SJSA1 (cell line): Measurements from ENCODE around the gene IFI27L1. TPM values are rescaled to one million over a fixed set of nuclear protein-coding genes. Genes with fewer than 3 reads are reported as not detected.

Experiments used
- DNase-seq, 2 experiments: peaks; one replicate each; pipeline ENCODE4 v3.0.0-alpha.2; 2015 to 2020; ENCODE audit warnings: low spot score in 2 of 2, low read depth in 1 of 2
- H3K27ac ChIP-seq: fragments of 250-450 bp; sonication (Bioruptor Pico); 2 replicates; pipeline ENCODE4 v1.5.1; 2020; ENCODE audit warnings: mild to moderate bottlenecking, moderate library complexity
- H3K27me3 ChIP-seq: fragments of 250-450 bp; sonication (Bioruptor Pico); replicated peaks from 2 replicates; pipeline ENCODE4 v1.5.1; 2020; ENCODE audit warnings: mild to moderate bottlenecking, moderate library complexity
- H3K36me3 ChIP-seq: fragments of 250-450 bp; sonication (Bioruptor Pico); 2 replicates; pipeline ENCODE4 v1.5.1; 2020; ENCODE audit warnings: mild to moderate bottlenecking
- H3K4me1 ChIP-seq: fragments of 250-450 bp; sonication (Bioruptor Pico); replicated peaks from 2 replicates; pipeline ENCODE4 v1.6.1; 2021; ENCODE audit warnings: mild to moderate bottlenecking
- H3K4me3 ChIP-seq: fragments of 250-450 bp; sonication (Bioruptor Pico); 2 replicates; pipeline ENCODE4 v1.5.1; 2020; ENCODE audit warnings: mild to moderate bottlenecking
- H3K9me3 ChIP-seq: fragments of 250-450 bp; sonication (Bioruptor Pico); replicated peaks from 2 replicates; pipeline ENCODE4 v1.5.1; 2020; ENCODE audit warnings: mild to moderate bottlenecking
- total RNA-seq: library from RNA; depleted of rRNA; stranded (reverse); fragments of >200 nt; shearing (Covaris generic); gene quantifications from 2 replicates; pipeline ENCODE4 v1.2.3, GENCODE V29; 2014

Gene IFI27L1
- total RNA-seq, 1 experiment from 2014 or later: 23.3 TPM

- peak overlapping the region; percentile 51 for H3K4me3 ChIP-seq
- no peaks in the 10 kb centered on the region for H3K9me3 ChIP-seq
- peaks cover 3% of the 10 kb centered on the region for H3K36me3 ChIP-seq
- H3K27me3 ChIP-seq: no peaks in the 10 kb centered on the region
- no peaks in the 10 kb centered on the region for H3K4me1 ChIP-seq
- no peak overlapping the region; the same call in 1 of the 2 replicates for H3K27ac ChIP-seq
- peak in 1 of 2 experiments; percentile 41 for DNase-seq
These were observed 48.8 kb downstream of the IFI27L1 start for GRCh38 chr14:94129758-94130414.

DNA sequence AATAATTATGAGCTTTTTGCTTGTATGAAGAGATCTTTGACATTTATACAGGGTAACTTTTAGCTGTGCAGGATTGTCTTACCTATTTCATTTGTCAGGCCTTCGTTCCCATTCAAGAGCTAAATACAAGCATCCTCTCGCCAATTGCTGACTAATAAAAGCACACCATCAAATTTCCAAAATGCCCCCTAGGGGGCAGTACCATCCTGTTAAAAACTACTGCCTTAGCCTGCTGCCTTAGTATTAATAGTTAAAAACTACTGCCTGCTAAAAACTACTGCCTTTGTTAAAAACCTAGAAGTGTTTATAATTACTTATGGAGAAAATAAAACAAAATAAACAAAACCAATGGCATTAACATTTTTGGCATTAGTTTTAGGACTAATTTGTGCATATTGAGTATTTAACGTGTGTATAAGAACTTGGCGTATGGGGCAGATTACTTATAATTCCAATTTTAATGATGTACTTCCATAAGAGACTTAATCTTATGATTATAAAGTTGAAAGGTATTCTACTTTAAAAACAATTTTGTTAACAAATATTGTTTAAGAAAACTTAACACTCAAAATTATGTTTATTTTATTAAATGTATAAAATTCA is 51.3 kb downstream of the IFI27L1 start:
- H3K9me3 ChIP-seq: no peaks in the 10 kb centered on the region
- peak in 1 of 2 experiments; percentile 52 for DNase-seq
- H3K36me3 ChIP-seq: peaks cover 3% of the 10 kb centered on the region

DNA sequence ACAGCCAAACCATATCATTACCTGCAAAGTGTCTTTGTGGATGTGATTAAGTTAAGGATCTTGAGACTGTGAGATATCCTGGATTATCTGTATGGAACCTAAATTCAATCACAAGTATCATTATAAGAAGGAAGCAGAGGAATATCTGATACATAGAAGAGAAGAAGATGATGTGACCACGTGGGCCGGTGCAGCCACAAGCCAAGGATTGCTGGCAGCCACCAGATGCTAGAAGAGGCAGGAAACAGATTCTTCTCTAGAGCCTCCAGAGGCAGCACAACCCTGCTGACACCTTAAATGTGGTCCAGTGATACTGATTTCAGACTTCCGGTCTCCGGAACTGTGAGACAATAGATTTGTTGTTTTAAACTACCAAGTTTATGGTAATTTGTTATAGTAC is 54.4 kb downstream of the IFI27L1 start:
- Histone ChIP-seq H3K27ac (no peak overlapping the region), H3K27me3 (no peaks in the 10 kb centered on the region), H3K4me1 (no peaks in the 10 kb centered on the region)

More for the DNA sequence above, 51.3 kb downstream of the IFI27L1 start:
- H3K4me3 ChIP-seq: no peak overlapping the region
- H3K4me1 ChIP-seq: no peaks in the 10 kb centered on the region
- no peak overlapping the region for H3K27ac ChIP-seq
- H3K27me3 ChIP-seq: no peaks in the 10 kb centered on the region

DNA sequence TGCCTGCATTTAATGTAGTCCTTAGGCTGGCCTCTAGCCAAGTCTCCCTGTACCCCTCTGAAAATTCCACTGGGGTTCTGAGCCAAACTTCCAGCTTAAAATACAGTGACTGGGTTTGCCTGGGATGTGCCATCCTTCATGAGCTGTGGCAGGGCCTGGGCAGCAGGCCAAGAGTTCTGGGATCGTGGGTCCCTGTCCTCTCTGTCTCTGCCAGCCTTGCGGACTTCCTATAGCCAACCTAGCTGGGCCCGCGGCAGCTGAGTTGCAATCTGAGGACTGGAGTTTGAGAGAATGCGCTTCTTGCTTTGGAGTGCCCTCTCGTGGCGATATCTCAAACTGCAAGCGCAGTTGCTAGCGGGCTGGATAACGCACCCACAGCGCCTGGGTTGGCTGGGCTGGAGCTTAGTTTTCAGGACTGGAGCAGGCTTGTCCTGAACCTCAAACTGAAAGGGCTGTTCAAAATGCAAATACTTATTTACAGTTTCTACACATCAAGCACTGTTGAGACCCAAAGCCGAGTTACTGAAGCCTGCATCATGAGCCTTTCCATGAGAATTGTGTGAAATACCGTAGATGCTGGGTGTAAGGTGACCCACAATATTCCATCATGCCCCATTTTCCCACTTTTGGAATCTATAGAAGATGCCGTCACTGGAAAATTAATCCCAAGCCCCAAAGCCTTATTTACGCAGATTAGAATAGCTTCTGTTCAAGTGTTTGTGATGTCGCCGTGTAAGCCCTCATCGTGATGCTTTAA is 55.6 kb downstream of the IFI27L1 start:
- H3K27me3 ChIP-seq: no peaks in the 10 kb centered on the region
- H3K36me3 ChIP-seq: no peaks in the 10 kb centered on the region
- H3K4me3 ChIP-seq: no peak overlapping the region
- H3K27ac ChIP-seq: no peak overlapping the region
- DNase-seq: peak; percentile 55 to 80
- no peaks in the 10 kb centered on the region for H3K9me3 ChIP-seq
- H3K4me1 ChIP-seq: no peaks in the 10 kb centered on the region

More for the DNA sequence above, 54.4 kb downstream of the IFI27L1 start:
- no peaks in the 10 kb centered on the region for H3K9me3 ChIP-seq
- H3K36me3 ChIP-seq: no peaks in the 10 kb centered on the region
- no peak for DNase-seq
- H3K4me3 ChIP-seq: no peak overlapping the region

DNA sequence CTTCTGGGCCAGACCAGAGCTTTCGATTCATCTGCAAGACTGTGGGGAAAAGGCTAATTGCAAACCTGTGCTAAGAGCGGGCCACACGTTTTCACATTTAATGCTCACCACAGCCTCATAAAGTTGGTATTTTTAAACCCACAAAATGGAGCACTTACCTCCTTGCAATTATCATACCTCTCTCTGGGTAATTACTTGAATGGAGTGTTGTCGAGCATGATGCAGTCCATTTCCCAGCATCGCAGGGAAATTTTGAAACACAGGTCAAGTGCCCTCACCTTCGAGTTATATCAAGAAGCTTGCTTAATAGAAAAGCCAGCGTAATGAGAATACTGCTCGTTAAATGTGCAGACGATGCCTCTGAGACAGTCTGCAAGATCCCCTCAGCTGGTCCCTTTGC is 57.1 kb downstream of the IFI27L1 start:
- H3K27ac ChIP-seq: no peak overlapping the region
- no peaks in the 10 kb centered on the region for H3K27me3 ChIP-seq
- no peak overlapping the region for H3K4me3 ChIP-seq
- no peaks in the 10 kb centered on the region for H3K9me3 ChIP-seq
- DNase-seq: no peak
- no peaks in the 10 kb centered on the region for H3K4me1 ChIP-seq
- H3K36me3 ChIP-seq: no peaks in the 10 kb centered on the region

- H3K27me3 ChIP-seq: no peaks in the 10 kb centered on the region
- no peak overlapping the region for H3K4me3 ChIP-seq
- H3K27ac ChIP-seq: no peak overlapping the region
- no peak for DNase-seq
- H3K4me1 ChIP-seq: no peaks in the 10 kb centered on the region
- H3K9me3 ChIP-seq: no peaks in the 10 kb centered on the region
- no peaks in the 10 kb centered on the region for H3K36me3 ChIP-seq
These were observed 57.9 kb downstream of the IFI27L1 start for GRCh38 chr14:94139006-94139405.

GRCh38 chr14:94139421-94139820 is 58.3 kb downstream of the IFI27L1 start:
- Histone ChIP-seq H3K4me1 (no peaks in the 10 kb centered on the region), H3K27ac (no peak overlapping the region), H3K36me3 (no peaks in the 10 kb centered on the region), H3K4me3 (no peak overlapping the region), H3K27me3 (no peaks in the 10 kb centered on the region), H3K9me3 (no peaks in the 10 kb centered on the region)
- no peak for DNase-seq

DNA sequence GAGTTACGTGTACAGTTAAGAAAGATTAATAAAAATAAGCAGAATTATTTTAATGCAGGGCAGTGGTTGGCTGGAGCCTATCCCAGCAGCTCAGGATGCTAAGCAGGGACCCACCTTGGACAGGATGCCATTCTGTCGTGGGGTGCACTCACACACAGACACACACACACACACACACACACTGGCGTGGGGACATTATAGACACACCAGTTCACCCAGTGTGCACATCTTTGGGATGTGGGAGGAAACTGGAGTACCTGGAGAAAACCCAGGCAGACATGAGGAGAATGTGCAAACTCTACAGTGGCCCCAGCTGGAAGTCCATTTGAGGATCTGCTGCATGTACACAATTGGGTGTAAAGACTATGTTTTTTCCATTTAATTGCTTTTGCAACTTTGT is 61.1 kb downstream of the IFI27L1 start:
- Histone ChIP-seq H3K27me3 (no peaks in the 10 kb centered on the region), H3K4me3 (no peak overlapping the region), H3K27ac (no peak overlapping the region), H3K4me1 (no peaks in the 10 kb centered on the region), H3K9me3 (no peaks in the 10 kb centered on the region), H3K36me3 (no peaks in the 10 kb centered on the region)
- no peak for DNase-seq

GRCh38 chr14:94142836-94143235 is 61.7 kb downstream of the IFI27L1 start:
- DNase-seq: no peak
- H3K9me3 ChIP-seq: no peaks in the 10 kb centered on the region
- no peaks in the 10 kb centered on the region for H3K4me1 ChIP-seq
- no peak overlapping the region for H3K4me3 ChIP-seq
- H3K36me3 ChIP-seq: no peaks in the 10 kb centered on the region
- no peaks in the 10 kb centered on the region for H3K27me3 ChIP-seq
- H3K27ac ChIP-seq: no peak overlapping the region

DNA sequence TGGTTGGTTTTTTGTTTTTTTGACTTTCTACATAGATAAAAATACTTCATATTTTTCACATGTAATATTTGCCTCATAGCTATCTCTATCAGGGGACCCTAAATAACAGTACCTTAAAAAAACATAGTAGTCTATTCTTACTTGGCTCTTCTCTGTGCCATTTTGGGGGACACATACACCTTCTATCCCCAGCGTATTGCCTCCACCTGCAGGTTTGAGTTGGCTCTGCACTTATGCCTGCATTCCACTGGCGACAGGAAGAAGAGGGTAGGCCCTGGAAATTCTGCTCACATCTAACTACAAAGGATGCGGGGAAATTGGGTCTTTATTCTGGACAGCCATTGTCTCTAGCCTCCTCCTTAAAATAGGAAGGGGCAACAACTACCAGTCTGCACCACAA is 62.1 kb downstream of the IFI27L1 start:
- no peaks in the 10 kb centered on the region for H3K27me3 ChIP-seq
- no peaks in the 10 kb centered on the region for H3K9me3 ChIP-seq
- H3K27ac ChIP-seq: no peak overlapping the region
- H3K36me3 ChIP-seq: no peaks in the 10 kb centered on the region
- no peak for DNase-seq
- H3K4me1 ChIP-seq: no peaks in the 10 kb centered on the region
- no peak overlapping the region for H3K4me3 ChIP-seq

DNA sequence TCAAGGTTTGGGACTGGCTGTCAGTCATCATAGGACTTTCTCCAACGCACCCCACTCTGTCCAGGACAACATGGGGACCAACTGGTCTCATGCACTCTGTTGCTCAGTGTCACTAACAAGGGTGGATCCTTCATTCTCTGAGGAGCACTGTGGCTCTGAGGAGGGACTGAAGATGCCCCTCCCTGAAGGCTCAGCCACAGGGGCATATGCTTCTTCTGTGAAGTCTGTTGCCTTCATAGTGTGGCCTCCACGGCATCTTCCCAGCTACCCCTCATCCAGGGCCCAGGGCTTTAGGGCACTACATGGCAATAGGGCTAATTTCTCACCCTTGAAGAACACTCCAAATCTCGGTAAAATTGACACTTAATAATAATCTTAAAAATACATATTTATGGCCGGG is 62.6 kb downstream of the IFI27L1 start:
- no peaks in the 10 kb centered on the region for H3K9me3 ChIP-seq
- DNase-seq: no peak
- H3K4me1 ChIP-seq: no peaks in the 10 kb centered on the region
- no peak overlapping the region for H3K4me3 ChIP-seq
- H3K27me3 ChIP-seq: no peaks in the 10 kb centered on the region
- H3K27ac ChIP-seq: no peak overlapping the region
- H3K36me3 ChIP-seq: no peaks in the 10 kb centered on the region

GRCh38 chr14:94144765-94145164 is 63.7 kb downstream of the IFI27L1 start:
- H3K27ac ChIP-seq: no peak overlapping the region
- no peaks in the 10 kb centered on the region for H3K27me3 ChIP-seq
- no peaks in the 10 kb centered on the region for H3K4me1 ChIP-seq
- H3K9me3 ChIP-seq: no peaks in the 10 kb centered on the region
- DNase-seq: no peak
- H3K4me3 ChIP-seq: no peak overlapping the region
- no peaks in the 10 kb centered on the region for H3K36me3 ChIP-seq

DNA sequence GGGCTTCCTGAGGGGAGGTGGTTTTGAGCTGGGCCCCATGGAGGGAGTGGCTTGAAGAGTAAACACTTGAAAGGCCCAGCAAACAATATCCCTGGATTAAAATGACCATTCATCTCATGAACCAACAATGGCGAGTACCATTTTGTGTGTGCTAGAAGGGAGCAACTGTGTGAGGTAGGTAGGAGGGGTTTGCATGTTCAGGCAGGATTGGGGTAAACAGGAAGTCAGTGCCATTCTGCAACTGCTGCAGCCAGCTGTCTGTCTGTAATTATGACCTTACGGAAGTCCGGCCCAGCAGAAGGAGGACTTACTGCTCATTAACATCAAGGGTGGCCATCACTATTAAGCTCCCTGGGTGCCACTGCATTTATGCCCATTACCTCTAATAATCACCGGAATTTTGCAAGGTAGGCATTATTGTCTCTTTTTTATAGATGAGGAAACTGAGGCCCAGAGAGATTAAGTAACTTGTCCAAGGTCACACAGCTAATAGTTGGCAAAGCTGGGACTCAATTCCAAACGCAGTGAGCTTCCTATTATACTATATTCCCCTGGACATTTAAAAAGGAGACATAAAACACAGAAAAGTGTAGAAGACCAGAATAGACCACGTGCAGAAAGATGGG is 64.9 kb downstream of the IFI27L1 start:
- Histone ChIP-seq H3K36me3 (no peaks in the 10 kb centered on the region), H3K9me3 (no peaks in the 10 kb centered on the region), H3K4me3 (no peak overlapping the region), H3K4me1 (no peaks in the 10 kb centered on the region), H3K27ac (no peak overlapping the region), H3K27me3 (no peaks in the 10 kb centered on the region)
- DNase-seq: no peak
